Common myeloid progenitor, CD34-positive (primary cell): ENCODE measurements around the gene C16orf74.

ENCODE experiments used
- CTCF ChIA-PET: fragments of 350-600 bp; sonication (Branson Sonifier 250); formaldehyde crosslinking; loops from one replicate; lab custom pipeline; 2021; ENCODE audit warnings: antibody characterized with exemption; lab: Charles Lee
- POLR2A ChIA-PET: fragments of 350-600 bp; sonication (Branson Sonifier 250); formaldehyde crosslinking; loops from one replicate; lab custom pipeline; 2021; ENCODE audit warnings: antibody characterized with exemption; lab: Charles Lee
- DNase-seq, 3 donors: peaks; one replicate each; pipeline versions ENCODE4 v3.0.0 to v3.0.0-alpha.2; 2013
- H3K27ac ChIP-seq, 2 experiments: 1 replicate in 1 of 2; 2 replicates in 1 of 2; pipeline ENCODE4 v1.7.0; 2013; ENCODE audit warnings: inconsistent platforms in 2 of 2, low read length in 2 of 2, mild to moderate bottlenecking in 2 of 2, low read depth in 1 of 2, moderate library complexity in 1 of 2; ENCODE audit not compliant: severe bottlenecking in 2 of 2, insufficient read depth in 1 of 2, poor library complexity in 1 of 2
- H3K27me3 ChIP-seq, 5 experiments: replicated peaks in 2 of 5; 1 replicate in 3 of 5; 2 replicates in 2 of 5; pipeline versions ENCODE4 v1.6.1 to v1.7.0; 2013; ENCODE audit warnings: low read length in 4 of 5, mild to moderate bottlenecking in 2 of 5, moderate library complexity in 2 of 5, inconsistent platforms in 1 of 5; ENCODE audit not compliant: insufficient read depth in 5 of 5, control insufficient read depth in 4 of 5
- H3K36me3 ChIP-seq, 4 experiments: 1 replicate in 2 of 4; 2 replicates in 2 of 4; pipeline versions ENCODE4 v1.6.1 to v1.7.0; 2013; ENCODE audit warnings: low read length in 3 of 4, control low read depth in 1 of 4, mild to moderate bottlenecking in 1 of 4; ENCODE audit not compliant: control insufficient read depth in 4 of 4, insufficient read depth in 4 of 4
- H3K4me1 ChIP-seq, 4 experiments: 1 replicate in 3 of 4; 2 replicates in 1 of 4; pipeline versions ENCODE4 v1.6.1 to v1.7.1; 2013; ENCODE audit warnings: low read length in 3 of 4, mild to moderate bottlenecking in 3 of 4, control low read depth in 1 of 4, inconsistent platforms in 1 of 4, moderate library complexity in 1 of 4; ENCODE audit not compliant: control insufficient read depth in 4 of 4, insufficient read depth in 4 of 4; ENCODE audit errors: control extremely low read depth in 1 of 4
- H3K4me3 ChIP-seq, 7 experiments: 1 replicate in 4 of 7; 2 replicates in 3 of 7; pipeline versions ENCODE4 v1.5.1 to v1.7.0; 2013; ENCODE audit warnings: mild to moderate bottlenecking in 7 of 7, low read length in 6 of 7, moderate library complexity in 6 of 7, inconsistent platforms in 2 of 7, low read depth in 2 of 7, control low read depth in 1 of 7; ENCODE audit not compliant: insufficient read depth in 4 of 7, control insufficient read depth in 1 of 7; ENCODE audit errors: extremely low read depth in 1 of 7
- H3K9me3 ChIP-seq, 5 experiments: 1 replicate in 4 of 5; 2 replicates in 1 of 5; pipeline versions ENCODE4 v1.6.1 to v1.7.1; 2013; ENCODE audit warnings: low read length in 4 of 5, mild to moderate bottlenecking in 2 of 5, inconsistent platforms in 1 of 5, low read depth in 1 of 5, moderate library complexity in 1 of 5; ENCODE audit not compliant: control insufficient read depth in 4 of 5, insufficient read depth in 2 of 5; ENCODE audit errors: control extremely low read depth in 1 of 5
- WGBS: methylation state at CpG from one replicate; pipeline ENCODE4 v1.1.5; 2013; ENCODE audit not compliant: insufficient coverage; 5-methylcytosine and 5-hydroxymethylcytosine counted together

C16orf74 gene

GRCh38 chr16:85719605-85720301 is 31.1 kb downstream of the C16orf74 start:
- POLR2A ChIA-PET, result no interaction called here
- 98% methylated on average over 10 of the region's 11 CpGs for WGBS

GRCh38 chr16:85718682-85719081 is 32.2 kb downstream of the C16orf74 start:
- Histone ChIP-seq H3K36me3 (no peaks in the 10 kb centered on the region), H3K27me3 (peaks cover 0 to 4% (median 0%) of the 10 kb centered on the region in 5 experiments), H3K4me1 (peaks cover 0 to 25% (median 20%) of the 10 kb centered on the region in 4 experiments), H3K9me3 (no peaks in the 10 kb centered on the region), H3K27ac (no peak overlapping the region), H3K4me3 (no peak overlapping the region)
- peak in 1 of 3 donors; percentile 21 for DNase-seq
- POLR2A ChIA-PET, result no interaction called here
- 46% methylated on average over 11 of the region's 11 CpGs for WGBS
- CTCF ChIA-PET, result interaction anchor here (0.6 to 3.0 kb wide), 10 partner anchors 12 to 346 kb away, joined by 3 to 26 read pairs (median 4); no protein-coding TSS in a partner anchor

More at GRCh38 chr16:85719605-85720301, 31.1 kb downstream of the C16orf74 start:
- H3K36me3 ChIP-seq, result no peaks in the 10 kb centered on the region
- no peak for DNase-seq
- peaks cover 0 to 25% (median 20%) of the 10 kb centered on the region in 4 experiments for H3K4me1 ChIP-seq
- peaks cover 0 to 4% (median 0%) of the 10 kb centered on the region in 5 experiments for H3K27me3 ChIP-seq
- CTCF ChIA-PET, result interaction anchor here (1.1 to 3.0 kb wide), 6 partner anchors 11 to 61 kb away, joined by 3 to 26 read pairs (median 4); no protein-coding TSS in a partner anchor
- H3K9me3 ChIP-seq, result no peaks in the 10 kb centered on the region
- no peak overlapping the region for H3K4me3 ChIP-seq
- no peak overlapping the region for H3K27ac ChIP-seq

DNA sequence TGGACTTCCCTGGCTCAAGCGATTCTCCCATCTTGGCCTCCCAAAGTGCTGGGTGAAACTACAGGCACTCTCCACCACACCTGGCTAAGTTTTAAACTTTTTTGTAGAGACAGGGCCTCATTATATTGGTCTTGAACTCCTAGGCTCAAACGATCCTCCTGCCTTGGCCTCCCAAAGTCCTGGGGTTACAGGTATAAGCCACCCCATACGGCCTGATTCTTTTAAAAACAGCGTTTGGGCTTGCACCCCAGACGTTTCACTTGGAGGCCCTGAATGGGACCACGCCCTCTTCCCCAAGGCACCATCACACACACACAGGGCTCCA is 32.8 kb downstream of the C16orf74 start:
- H3K4me1 ChIP-seq, result peaks cover 0 to 25% (median 20%) of the 10 kb centered on the region in 4 experiments
- H3K36me3 ChIP-seq, result no peaks in the 10 kb centered on the region
- CTCF ChIA-PET, result interaction anchor here (0.7 to 3.0 kb wide), 13 partner anchors 13 to 345 kb away, joined by 3 to 26 read pairs (median 4); no protein-coding TSS in a partner anchor
- H3K4me3 ChIP-seq, result no peak overlapping the region
- H3K27ac ChIP-seq, result no peak overlapping the region
- no peak for DNase-seq
- POLR2A ChIA-PET, result no interaction called here
- H3K27me3 ChIP-seq, result peaks cover 0 to 4% (median 0%) of the 10 kb centered on the region in 5 experiments
- WGBS, result 55% methylated on average over 6 of the region's 6 CpGs
- H3K9me3 ChIP-seq, result no peaks in the 10 kb centered on the region

- DNase-seq, result peak; percentile 62 to 79 (median 70)
- Histone ChIP-seq H3K27me3 (peaks cover 0 to 4% (median 0%) of the 10 kb centered on the region in 5 experiments), H3K27ac (no peak overlapping the region), H3K9me3 (no peaks in the 10 kb centered on the region), H3K4me3 (no peak overlapping the region), H3K36me3 (no peaks in the 10 kb centered on the region), H3K4me1 (peaks cover 0 to 25% (median 20%) of the 10 kb centered on the region in 4 experiments)
- ChIA-PET CTCF (interaction anchor here (0.8 to 3.0 kb wide), 21 partner anchors 9 to 443 kb away, joined by 3 to 26 read pairs (median 4); no protein-coding TSS in a partner anchor), POLR2A (no interaction called here)
- WGBS, result 51% methylated on average over 17 of the region's 21 CpGs
Measured at GRCh38 chr16:85717393-85718152, 33.3 kb downstream of the C16orf74 start.

GRCh38 chr16:85716680-85717038 is 34.2 kb downstream of the C16orf74 start:
- WGBS, result 100% methylated on average over 1 of the region's 3 CpGs
- DNase-seq, result no peak
- no peak overlapping the region for H3K27ac ChIP-seq
- no peaks in the 10 kb centered on the region for H3K36me3 ChIP-seq
- CTCF ChIA-PET, result interaction anchor here (0.8 to 3.0 kb wide), 12 partner anchors 10 to 442 kb away, joined by 3 to 26 read pairs (median 4); no protein-coding TSS in a partner anchor
- peaks cover 0 to 6% (median 3%) of the 10 kb centered on the region in 5 experiments for H3K9me3 ChIP-seq
- no peak overlapping the region for H3K4me3 ChIP-seq
- peaks cover 0 to 4% (median 0%) of the 10 kb centered on the region in 5 experiments for H3K27me3 ChIP-seq
- POLR2A ChIA-PET, result no interaction called here
- H3K4me1 ChIP-seq, result peaks cover 0 to 25% (median 20%) of the 10 kb centered on the region in 4 experiments

- ChIA-PET CTCF (interaction anchor here (0.8 to 2.5 kb wide), 9 partner anchors 9 to 58 kb away, joined by 3 to 9 read pairs (median 4); no protein-coding TSS in a partner anchor), POLR2A (no interaction called here)
- Histone ChIP-seq H3K27ac (no peak overlapping the region), H3K4me3 (peak overlapping the region in 1 of 7 experiments; percentile 26), H3K9me3 (peaks cover 0 to 7% (median 3%) of the 10 kb centered on the region in 5 experiments), H3K36me3 (no peaks in the 10 kb centered on the region), H3K4me1 (peaks cover 0 to 25% (median 20%) of the 10 kb centered on the region in 4 experiments), H3K27me3 (peaks cover 0 to 4% (median 0%) of the 10 kb centered on the region in 5 experiments)
- DNase-seq, result no peak
- WGBS, result 32% methylated on average over 7 of the region's 9 CpGs
Measured at GRCh38 chr16:85716022-85716679, 34.7 kb downstream of the C16orf74 start.
